Liver (tissue), 9 donors: Measurements from ENCODE around the gene FARSB. TPM values are rescaled to one million over a fixed set of nuclear protein-coding genes. Genes with fewer than 3 reads are reported as not detected.

Experiments used
- DNase-seq: peaks from one replicate; pipeline ENCODE4 v3.0.0-alpha.2; 2017; ENCODE audit warnings: low spot score
- H3K27ac ChIP-seq, 2 donors: one replicate each; pipeline ENCODE4 v1.7.0; 2013; ENCODE audit warnings: inconsistent platforms in 2 of 2, low read length in 2 of 2, control low read depth in 1 of 2, low read depth in 1 of 2, mild to moderate bottlenecking in 1 of 2
- H3K27me3 ChIP-seq, 4 donors: one replicate each; pipeline versions ENCODE4 v1.6.1 to v1.7.0; 2013; ENCODE audit warnings: low read length in 3 of 4, inconsistent platforms in 1 of 4, mild to moderate bottlenecking in 1 of 4, moderate library complexity in 1 of 4; ENCODE audit not compliant: control insufficient read depth in 4 of 4, insufficient read depth in 4 of 4
- H3K36me3 ChIP-seq, 4 donors: one replicate each; pipeline versions ENCODE4 v1.6.1 to v1.7.0; 2013; ENCODE audit warnings: low read length in 3 of 4, mild to moderate bottlenecking in 3 of 4, low read depth in 1 of 4, moderate library complexity in 1 of 4; ENCODE audit not compliant: control insufficient read depth in 4 of 4, insufficient read depth in 3 of 4
- H3K4me1 ChIP-seq, 4 donors: one replicate each; pipeline versions ENCODE4 v1.6.1 to v1.7.0; 2013; ENCODE audit warnings: low read length in 3 of 4, mild to moderate bottlenecking in 3 of 4, moderate library complexity in 1 of 4; ENCODE audit not compliant: control insufficient read depth in 4 of 4, insufficient read depth in 4 of 4
- H3K4me3 ChIP-seq, 3 donors: one replicate each; pipeline versions ENCODE4 v1.6.1 to v1.7.0; 2013; ENCODE audit warnings: low read length in 3 of 3, control low read depth in 1 of 3, low read depth in 1 of 3, mild to moderate bottlenecking in 1 of 3
- H3K9ac ChIP-seq, 2 donors: one replicate each; pipeline ENCODE4 v1.7.0; 2013; ENCODE audit warnings: low read length in 2 of 2, mild to moderate bottlenecking in 2 of 2, moderate library complexity in 2 of 2, control low read depth in 1 of 2, low read depth in 1 of 2
- H3K9me3 ChIP-seq, 4 donors: one replicate each; pipeline versions ENCODE4 v1.6.1 to v1.7.0; 2013; ENCODE audit warnings: low read length in 3 of 4; ENCODE audit not compliant: control insufficient read depth in 4 of 4
- EGR1 ChIP-seq, 2 donors: IDR thresholded peaks; 2 replicates each; pipeline ENCODE4 v1.6.1; 2016 to 2018; ENCODE audit warnings: antibody characterized with exemption in 2 of 2, low read depth in 2 of 2
- FOXA1 ChIP-seq: IDR thresholded peaks from 2 replicates; pipeline ENCODE4 v1.6.1; 2016; ENCODE audit warnings: antibody characterized with exemption
- FOXA2 ChIP-seq: IDR thresholded peaks from 2 replicates; pipeline ENCODE4 v1.6.1; 2016; ENCODE audit warnings: antibody characterized with exemption
- GABPA ChIP-seq, 2 donors: IDR thresholded peaks in 1 of 2; conservative IDR thresholded peaks in 1 of 2; 2 replicates each; pipeline ENCODE4 v1.6.1; 2016; ENCODE audit warnings: antibody characterized with exemption in 2 of 2, mild to moderate bottlenecking in 1 of 2, moderate library complexity in 1 of 2
- HNF4A ChIP-seq, 2 donors: conservative IDR thresholded peaks; 2 replicates each; pipeline ENCODE4 v1.6.1; 2016; ENCODE audit warnings: antibody characterized with exemption in 2 of 2, mild to moderate bottlenecking in 2 of 2
- HNF4G ChIP-seq: IDR thresholded peaks from 2 replicates; pipeline ENCODE4 v1.6.1; 2016; ENCODE audit warnings: antibody characterized with exemption
- JUND ChIP-seq, 2 donors: IDR thresholded peaks; 2 replicates each; pipeline ENCODE4 v1.6.1; 2016; ENCODE audit warnings: antibody characterized with exemption in 2 of 2
- RAD21 ChIP-seq, 2 donors: IDR thresholded peaks; 2 replicates each; pipeline ENCODE4 v1.6.1; 2016; ENCODE audit warnings: antibody characterized with exemption in 2 of 2, mild to moderate bottlenecking in 2 of 2
- RXRA ChIP-seq, 2 donors: IDR thresholded peaks; 2 replicates each; pipeline ENCODE4 v1.6.1; 2017 to 2018; ENCODE audit warnings: antibody characterized with exemption in 2 of 2, mild to moderate bottlenecking in 1 of 2
- SP1 ChIP-seq: IDR thresholded peaks from 2 replicates; pipeline ENCODE4 v1.6.1; 2018; ENCODE audit warnings: antibody characterized with exemption, mild to moderate bottlenecking
- TAF1 ChIP-seq: conservative IDR thresholded peaks from 2 replicates; pipeline ENCODE4 v1.6.1; 2016; ENCODE audit warnings: antibody characterized with exemption, mild to moderate bottlenecking
- YY1 ChIP-seq: IDR thresholded peaks from 2 replicates; pipeline ENCODE4 v1.6.1; 2016; ENCODE audit warnings: antibody characterized with exemption, mild to moderate bottlenecking
- WGBS: extraction: QIAGEN DNeasy Blood & Tissue Kit; methylation state at CpG from one replicate; pipeline ENCODE4 v1.1.7; 2013; 5-methylcytosine and 5-hydroxymethylcytosine counted together
- polyA plus RNA-seq, 2 donors: library from polyadenylated mRNA; stranded (reverse) in 1 of 2; unstranded in 1 of 2; fragments of 200-250 nt in 1 of 2; fragments of >200 nt in 1 of 2; fragmentation: Nextera tagmentation in 1 of 2; extraction: Ambion mirVana in 1 of 2; gene quantifications; one replicate each; pipeline versions ENCODE4 v1.2.1 to v1.2.3, GENCODE V29; 2013 to 2015
- total RNA-seq, 2 donors: library from RNA; depleted of rRNA; stranded (reverse); fragments of >200 nt; gene quantifications; one replicate each; pipeline ENCODE4 v1.2.3, GENCODE V29; 2014
- TF ChIP-seq, protein P1 (sequence below): IDR thresholded peaks from 2 replicates; pipeline ENCODE4 v1.6.1; 2016; ENCODE audit warnings: antibody characterized with exemption
- TF ChIP-seq, protein P2 (sequence below): IDR thresholded peaks from 2 replicates; pipeline ENCODE4 v1.6.1; 2016; ENCODE audit warnings: antibody characterized with exemption, mild to moderate bottlenecking
- TF ChIP-seq, protein P3 (sequence below): IDR thresholded peaks from 2 replicates; pipeline ENCODE4 v1.6.1; 2016; ENCODE audit warnings: antibody characterized with exemption
- TF ChIP-seq, protein P4 (sequence below): IDR thresholded peaks from 2 replicates; pipeline ENCODE4 v1.6.1; 2016; ENCODE audit warnings: antibody characterized with exemption
- donor health status: healthy.
- donor health status: healthy.
- donor health status: healthy.
- donor health status: healthy.
- donor health status: healthy.

The FARSB gene
- total and polyA plus RNA-seq, 4 donors = 5.5 to 9.7 (median 8.9) TPM

DNA sequence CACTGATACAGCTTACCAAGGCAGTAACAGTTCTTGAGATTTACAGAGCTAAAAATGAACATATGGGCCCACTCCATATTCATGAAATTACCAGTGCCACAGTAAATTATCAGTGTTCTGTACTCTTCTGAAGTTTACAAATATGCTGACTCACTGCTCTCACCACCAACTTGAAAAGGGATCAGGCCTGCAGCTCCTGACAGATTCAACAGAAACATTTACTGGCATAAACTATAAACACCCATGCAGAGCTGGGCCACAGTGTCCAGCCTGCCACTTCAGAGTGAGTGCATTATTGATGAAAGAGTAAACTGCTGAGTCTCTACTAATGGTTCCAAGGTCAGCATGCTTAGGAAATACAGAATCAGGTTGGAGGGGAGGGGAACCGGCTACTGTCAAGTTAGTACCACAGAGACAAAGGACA is 83.1 kb downstream of the FARSB start:
- Histone ChIP-seq H3K27ac (peak overlapping the region in 1 of 2 donors; percentile 6), H3K36me3 (peaks cover 0 to 10% (median 5%) of the 10 kb centered on the region in 4 donors), H3K9me3 (no peaks in the 10 kb centered on the region), H3K4me3 (no peak overlapping the region), H3K9ac (no peak overlapping the region), H3K4me1 (peaks cover 0 to 6% (median 1%) of the 10 kb centered on the region in 4 donors), H3K27me3 (no peaks in the 10 kb centered on the region)
- DNase-seq = no peak
- TF ChIP-seq HNF4A (conservative IDR thresholded peaks at IDR 0.05) = peak; percentile 40 to 64
- TF ChIP-seq, protein P1, sequence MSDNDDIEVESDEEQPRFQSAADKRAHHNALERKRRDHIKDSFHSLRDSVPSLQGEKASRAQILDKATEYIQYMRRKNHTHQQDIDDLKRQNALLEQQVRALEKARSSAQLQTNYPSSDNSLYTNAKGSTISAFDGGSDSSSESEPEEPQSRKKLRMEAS = peak; percentile 23
- no peak for TF ChIP-seq HNF4G
- TF ChIP-seq JUND (IDR thresholded peaks at IDR 0.05) = peak in 1 of 2 donors; percentile 9
- TF ChIP-seq, protein P2, sequence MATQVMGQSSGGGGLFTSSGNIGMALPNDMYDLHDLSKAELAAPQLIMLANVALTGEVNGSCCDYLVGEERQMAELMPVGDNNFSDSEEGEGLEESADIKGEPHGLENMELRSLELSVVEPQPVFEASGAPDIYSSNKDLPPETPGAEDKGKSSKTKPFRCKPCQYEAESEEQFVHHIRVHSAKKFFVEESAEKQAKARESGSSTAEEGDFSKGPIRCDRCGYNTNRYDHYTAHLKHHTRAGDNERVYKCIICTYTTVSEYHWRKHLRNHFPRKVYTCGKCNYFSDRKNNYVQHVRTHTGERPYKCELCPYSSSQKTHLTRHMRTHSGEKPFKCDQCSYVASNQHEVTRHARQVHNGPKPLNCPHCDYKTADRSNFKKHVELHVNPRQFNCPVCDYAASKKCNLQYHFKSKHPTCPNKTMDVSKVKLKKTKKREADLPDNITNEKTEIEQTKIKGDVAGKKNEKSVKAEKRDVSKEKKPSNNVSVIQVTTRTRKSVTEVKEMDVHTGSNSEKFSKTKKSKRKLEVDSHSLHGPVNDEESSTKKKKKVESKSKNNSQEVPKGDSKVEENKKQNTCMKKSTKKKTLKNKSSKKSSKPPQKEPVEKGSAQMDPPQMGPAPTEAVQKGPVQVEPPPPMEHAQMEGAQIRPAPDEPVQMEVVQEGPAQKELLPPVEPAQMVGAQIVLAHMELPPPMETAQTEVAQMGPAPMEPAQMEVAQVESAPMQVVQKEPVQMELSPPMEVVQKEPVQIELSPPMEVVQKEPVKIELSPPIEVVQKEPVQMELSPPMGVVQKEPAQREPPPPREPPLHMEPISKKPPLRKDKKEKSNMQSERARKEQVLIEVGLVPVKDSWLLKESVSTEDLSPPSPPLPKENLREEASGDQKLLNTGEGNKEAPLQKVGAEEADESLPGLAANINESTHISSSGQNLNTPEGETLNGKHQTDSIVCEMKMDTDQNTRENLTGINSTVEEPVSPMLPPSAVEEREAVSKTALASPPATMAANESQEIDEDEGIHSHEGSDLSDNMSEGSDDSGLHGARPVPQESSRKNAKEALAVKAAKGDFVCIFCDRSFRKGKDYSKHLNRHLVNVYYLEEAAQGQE = peak; percentile 37
- no peak for TF ChIP-seq GABPA (IDR thresholded peaks at IDR 0.05 in 1 of 2, conservative IDR thresholded peaks at IDR 0.05 in 1 of 2)
- peak in 1 of 2 donors; percentile 49 for TF ChIP-seq RXRA (IDR thresholded peaks at IDR 0.05)
- TF ChIP-seq EGR1 (IDR thresholded peaks at IDR 0.05; ENCODE audit: low read depth in 2 of 2) = no peak
- TF ChIP-seq SP1 = peak; percentile 13
- peak; percentile 61 for TF ChIP-seq YY1
- TF ChIP-seq RAD21 (IDR thresholded peaks at IDR 0.05) = peak; percentile 20 to 29
- no peak for TF ChIP-seq FOXA2
- WGBS = 35% methylated on average over 1 of the region's 1 CpG

DNA sequence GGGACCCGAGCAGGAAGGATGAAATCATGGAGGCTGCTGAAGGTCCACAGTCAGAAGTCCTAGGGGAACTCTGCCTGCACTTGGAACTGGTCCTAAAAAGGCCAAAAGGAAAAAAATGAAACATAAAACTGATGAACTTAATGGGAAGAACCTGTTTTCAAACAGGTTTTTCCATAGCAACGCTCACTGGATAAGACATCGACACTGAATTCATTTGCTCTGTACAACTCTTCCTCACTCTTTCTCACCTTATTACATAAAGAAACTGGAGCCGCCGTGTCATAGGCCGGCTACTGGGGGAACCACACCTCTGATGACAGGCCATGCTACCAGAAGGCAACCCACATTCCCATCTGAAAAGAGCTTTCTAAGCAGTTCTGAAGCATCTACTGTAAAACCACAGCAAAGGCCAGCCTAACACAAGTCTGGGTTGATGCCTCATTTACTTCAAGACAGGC is 83.6 kb downstream of the FARSB start:
- no peak overlapping the region for H3K4me3 ChIP-seq
- H3K9ac ChIP-seq = no peak overlapping the region
- peaks cover 0 to 12% (median 7%) of the 10 kb centered on the region in 4 donors for H3K36me3 ChIP-seq
- no peaks in the 10 kb centered on the region for H3K9me3 ChIP-seq
- no peak for DNase-seq
- peak overlapping the region in 1 of 2 donors; percentile 6 for H3K27ac ChIP-seq
- TF ChIP-seq FOXA2 (no peak), HNF4G (no peak), FOXA1 (no peak), TAF1 (no peak), GABPA (IDR thresholded peaks at IDR 0.05 in 1 of 2, conservative IDR thresholded peaks at IDR 0.05 in 1 of 2) (no peak), EGR1 (IDR thresholded peaks at IDR 0.05; ENCODE audit: low read depth in 2 of 2) (no peak), RXRA (IDR thresholded peaks at IDR 0.05) (no peak), SP1 (no peak), RAD21 (IDR thresholded peaks at IDR 0.05) (no peak), YY1 (no peak), JUND (IDR thresholded peaks at IDR 0.05) (no peak), HNF4A (conservative IDR thresholded peaks at IDR 0.05) (no peak)
- TF ChIP-seq, protein P2 = no peak
- TF ChIP-seq, protein P1 = no peak
- TF ChIP-seq, protein P3, sequence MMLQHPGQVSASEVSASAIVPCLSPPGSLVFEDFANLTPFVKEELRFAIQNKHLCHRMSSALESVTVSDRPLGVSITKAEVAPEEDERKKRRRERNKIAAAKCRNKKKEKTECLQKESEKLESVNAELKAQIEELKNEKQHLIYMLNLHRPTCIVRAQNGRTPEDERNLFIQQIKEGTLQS = no peak
- TF ChIP-seq, protein P4, sequence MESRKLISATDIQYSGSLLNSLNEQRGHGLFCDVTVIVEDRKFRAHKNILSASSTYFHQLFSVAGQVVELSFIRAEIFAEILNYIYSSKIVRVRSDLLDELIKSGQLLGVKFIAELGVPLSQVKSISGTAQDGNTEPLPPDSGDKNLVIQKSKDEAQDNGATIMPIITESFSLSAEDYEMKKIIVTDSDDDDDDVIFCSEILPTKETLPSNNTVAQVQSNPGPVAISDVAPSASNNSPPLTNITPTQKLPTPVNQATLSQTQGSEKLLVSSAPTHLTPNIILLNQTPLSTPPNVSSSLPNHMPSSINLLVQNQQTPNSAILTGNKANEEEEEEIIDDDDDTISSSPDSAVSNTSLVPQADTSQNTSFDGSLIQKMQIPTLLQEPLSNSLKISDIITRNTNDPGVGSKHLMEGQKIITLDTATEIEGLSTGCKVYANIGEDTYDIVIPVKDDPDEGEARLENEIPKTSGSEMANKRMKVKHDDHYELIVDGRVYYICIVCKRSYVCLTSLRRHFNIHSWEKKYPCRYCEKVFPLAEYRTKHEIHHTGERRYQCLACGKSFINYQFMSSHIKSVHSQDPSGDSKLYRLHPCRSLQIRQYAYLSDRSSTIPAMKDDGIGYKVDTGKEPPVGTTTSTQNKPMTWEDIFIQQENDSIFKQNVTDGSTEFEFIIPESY = no peak
- 94% methylated on average over 6 of the region's 6 CpGs for WGBS
- H3K4me1 ChIP-seq = peaks cover 0 to 6% (median 1%) of the 10 kb centered on the region in 4 donors
- H3K27me3 ChIP-seq = no peaks in the 10 kb centered on the region
